NCI-H460 (cell line): ENCODE measurements around the gene PRKN. TPM values are rescaled to one million over a fixed set of nuclear protein-coding genes. Genes with fewer than 3 reads are reported as not detected.
"Not testable (repeated sequence)": the region's sequence is repeated elsewhere in the genome, so short reads cannot be mapped to it uniquely, and the experiment has no call there.

Source experiments
- DNase-seq: peaks from one replicate; pipeline ENCODE4 v3.0.0-alpha.2; 2016; ENCODE audit warnings: low read depth; ENCODE audit errors: extremely low read depth
- total RNA-seq: library from RNA; depleted of rRNA; stranded (reverse); fragments of >200 nt; shearing (Covaris generic); gene quantifications from 2 replicates; pipeline ENCODE4 v1.2.3, GENCODE V29; 2014; rRNA removed

PRKN gene
- total RNA-seq, 1 experiment from 2014 or later = 20.4 TPM

DNA sequence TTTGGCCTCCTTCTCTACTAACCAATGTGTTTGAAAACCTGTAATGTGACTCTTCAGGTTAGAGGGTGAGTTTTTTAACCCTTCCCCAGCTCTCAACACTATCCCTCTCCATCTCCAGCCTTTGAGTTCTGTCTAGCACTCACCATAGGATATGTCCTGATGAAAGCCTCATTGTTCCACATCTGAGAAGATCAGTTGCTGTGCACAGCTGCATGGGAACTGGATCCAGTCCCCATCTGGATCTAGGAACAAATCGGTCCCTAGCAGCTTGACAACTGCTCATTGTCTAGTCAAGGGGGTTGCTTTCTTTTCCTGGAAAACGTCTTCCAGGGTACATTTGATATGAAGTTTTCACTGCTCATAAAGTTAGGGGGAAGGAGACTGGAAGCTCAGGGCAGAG lies 1408.3 kb downstream of the PRKN start:
- no peak for DNase-seq

DNA sequence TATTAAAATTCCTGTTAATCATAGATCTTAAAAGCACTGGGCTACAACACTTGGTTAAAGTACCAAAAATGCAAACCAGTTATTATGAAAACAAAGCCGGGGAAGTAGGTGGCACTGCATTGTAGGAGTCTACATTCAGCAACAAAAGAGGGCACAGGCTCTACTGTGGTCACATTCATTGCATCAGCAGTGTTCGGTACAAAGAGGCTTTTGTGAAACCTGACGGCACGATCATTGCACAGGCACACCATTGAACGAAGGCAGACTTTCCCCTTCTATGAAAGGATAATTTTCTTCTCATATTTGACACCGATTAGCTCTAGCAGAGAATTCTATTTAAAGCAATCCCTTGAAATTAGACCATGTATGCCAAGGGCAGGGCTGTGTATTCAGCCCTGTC lies 1409.1 kb downstream of the PRKN start:
- no peak for DNase-seq

DNA sequence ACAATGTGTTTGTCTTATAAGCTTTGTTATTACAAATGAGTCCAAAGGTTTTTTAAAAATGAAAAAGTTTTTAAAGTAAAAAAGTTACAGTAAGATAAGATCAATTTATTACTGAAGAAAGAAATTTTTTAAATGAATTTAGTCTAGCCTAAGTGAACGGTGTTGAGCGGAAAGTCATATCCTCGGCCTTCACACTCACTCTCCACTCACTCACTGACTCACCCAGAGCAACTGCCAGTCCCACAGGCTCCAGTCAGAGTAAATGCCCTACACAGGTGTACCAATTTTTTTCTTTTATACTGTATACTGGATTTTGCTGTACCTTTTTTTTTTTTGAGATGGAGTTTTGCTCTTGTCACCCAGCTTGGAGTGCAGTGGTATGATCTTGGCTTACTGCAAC lies 1411.0 kb downstream of the PRKN start:
- no peak for DNase-seq

DNA sequence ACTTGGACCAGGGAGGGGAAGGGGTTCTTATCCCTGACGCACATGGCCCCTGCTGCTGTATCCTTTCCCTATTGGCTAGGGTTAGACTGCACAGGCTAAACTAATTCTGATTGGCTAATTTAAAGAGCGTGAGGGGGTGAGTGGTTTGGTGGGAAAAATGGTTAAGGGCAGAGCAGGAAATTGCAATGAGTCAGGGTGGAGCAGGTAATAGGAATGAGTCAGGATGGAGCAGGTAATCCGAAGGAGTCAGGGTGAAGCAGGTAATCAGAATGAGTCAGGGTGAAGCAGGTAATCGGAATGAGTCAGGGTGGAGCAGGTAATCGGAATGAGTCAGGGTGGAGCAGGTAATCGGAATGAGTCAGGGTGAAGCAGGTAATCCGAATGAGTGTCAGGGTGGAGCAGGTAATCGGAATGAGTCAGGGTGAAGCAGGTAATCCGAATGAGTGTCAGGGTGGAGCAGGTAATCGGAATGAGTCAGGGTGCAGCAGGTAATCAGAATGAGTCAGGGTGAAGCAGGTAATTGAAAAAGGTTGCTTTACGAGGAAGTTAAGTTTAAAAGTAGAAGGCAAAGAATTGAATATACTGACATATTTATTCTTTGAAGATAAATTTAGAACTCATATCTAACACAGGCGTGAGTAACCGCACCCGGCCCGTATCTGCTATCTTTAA lies 1412.2 kb downstream of the PRKN start:
- not testable (repeated sequence) for DNase-seq

DNA sequence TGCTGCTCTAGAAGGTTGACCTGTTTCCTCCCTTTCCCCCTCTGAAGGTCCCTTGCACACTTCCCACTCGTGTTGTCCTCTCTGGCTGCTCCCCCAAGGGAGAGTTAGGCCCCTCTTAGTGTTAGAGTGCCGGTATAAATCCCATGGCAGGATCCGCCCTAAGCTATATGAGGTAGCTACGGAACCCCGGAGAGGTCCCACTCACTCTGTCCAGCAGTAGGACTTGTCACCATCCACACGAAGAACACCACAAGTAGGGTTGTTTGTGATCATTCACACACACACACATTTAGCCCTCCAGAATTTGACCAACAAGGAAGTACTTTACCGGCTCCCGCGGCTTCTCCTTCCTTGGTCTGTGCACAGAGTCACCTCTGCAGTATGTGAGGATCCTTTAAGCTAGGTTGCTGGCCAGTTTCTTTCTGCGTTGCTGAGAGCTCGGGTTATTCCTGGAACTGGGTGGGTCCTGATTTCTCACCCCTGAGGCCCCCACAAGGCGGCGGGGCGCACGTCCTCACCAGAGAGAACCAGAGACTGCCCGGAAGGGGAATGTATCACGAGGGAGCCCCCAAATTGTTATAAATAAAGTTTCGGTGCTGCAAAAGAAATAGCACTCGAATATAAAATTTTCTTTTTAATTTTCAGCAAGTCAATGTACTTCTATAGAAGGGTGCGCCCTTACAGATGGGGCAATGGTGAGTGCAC lies 1412.9 kb downstream of the PRKN start:
- DNase-seq = not testable (repeated sequence)

DNA sequence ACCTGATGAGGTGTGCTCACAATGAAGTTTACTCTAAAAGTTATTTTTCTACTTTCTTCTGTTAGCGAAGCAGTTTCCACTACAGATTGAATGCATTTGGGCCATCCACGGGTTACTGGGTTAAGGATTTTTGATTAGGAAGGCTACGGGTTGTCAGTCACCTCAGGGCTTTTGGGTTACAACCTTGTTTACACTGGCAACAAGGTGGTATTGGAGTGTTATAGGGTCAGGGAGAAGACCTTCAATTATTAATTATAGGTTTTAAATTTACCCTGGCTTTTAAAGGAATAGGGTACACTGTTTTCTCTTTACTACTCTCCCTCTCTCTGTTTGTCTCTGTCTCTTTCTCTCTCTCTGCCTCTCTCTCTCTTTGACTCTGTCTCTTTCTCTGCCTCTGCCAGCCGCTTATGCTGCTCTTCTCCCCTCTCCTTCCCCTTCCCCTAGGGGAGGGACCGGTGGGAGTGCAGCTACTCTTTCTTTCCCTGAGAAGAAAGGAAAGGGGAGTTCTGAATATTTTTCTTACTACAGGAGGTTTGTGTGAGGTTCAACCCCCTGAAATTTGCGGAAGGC lies 1413.5 kb downstream of the PRKN start:
- DNase-seq = no peak

DNA sequence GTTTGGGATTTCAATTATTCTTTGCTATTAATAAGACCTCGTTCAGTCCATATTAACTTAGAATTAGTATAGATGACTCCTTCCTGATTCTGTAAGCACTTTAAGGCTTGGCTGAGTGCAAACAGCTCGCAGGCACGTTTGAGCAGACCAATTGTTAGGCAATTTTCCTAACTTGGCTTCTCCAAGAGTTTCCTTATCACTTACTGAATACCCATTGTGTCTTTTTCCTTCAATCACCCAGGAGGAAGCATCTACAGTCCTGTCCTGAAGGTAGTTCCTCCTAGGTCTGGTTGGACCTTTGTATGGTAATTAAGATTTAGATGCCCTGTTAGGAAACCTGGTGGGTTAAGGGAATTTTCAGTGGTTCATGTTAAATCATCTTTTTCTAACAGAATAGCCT lies 1414.1 kb downstream of the PRKN start:
- DNase-seq = not testable (repeated sequence)

DNA sequence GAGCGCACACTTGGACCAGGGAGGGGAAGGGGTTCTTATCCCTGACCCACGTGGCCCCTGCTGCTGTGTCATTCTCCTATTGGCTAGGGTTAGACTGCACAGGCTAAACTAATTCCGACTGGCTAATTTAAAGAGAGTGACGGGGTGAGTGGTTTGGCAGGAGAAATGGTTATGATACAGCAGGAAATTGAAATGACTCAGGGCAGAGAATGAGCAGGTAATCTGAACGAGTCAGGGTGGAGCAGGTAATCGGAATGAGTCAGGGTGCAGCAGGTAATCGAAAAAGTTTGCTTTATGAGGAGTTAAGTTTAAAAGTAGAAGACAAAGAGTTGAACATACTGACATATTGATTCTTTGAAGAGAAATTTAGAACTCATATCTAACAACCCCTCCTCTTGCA lies 1417.8 kb downstream of the PRKN start:
- not testable (repeated sequence) for DNase-seq

DNA sequence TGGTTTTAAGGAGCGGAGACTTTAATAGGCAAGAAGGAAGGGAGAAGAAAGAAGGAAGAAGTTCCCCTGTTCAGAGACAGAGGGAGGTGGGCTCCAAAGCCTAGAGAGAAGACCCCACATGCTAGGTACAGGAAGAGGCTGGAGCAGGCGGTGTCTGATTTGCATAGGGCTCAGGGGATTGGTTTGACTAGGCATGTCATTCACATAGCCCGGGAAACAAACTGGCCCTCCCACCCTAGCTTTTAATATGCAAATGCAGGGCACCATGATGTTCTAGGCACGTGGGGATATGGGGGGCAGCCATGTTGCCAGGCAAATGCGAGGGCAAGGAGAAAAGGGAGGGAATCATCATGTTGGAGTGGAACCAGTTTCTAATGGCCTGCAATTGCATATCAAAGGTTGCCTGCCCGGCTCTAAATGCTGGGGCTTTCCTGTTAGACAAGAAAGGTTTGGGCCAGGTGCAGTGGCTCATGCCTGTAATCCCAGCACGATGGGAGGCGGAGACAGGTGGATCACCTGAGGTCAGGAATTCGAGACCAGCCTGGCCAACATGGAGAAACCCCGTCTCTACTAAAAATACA lies 1419.4 kb downstream of the PRKN start:
- no peak for DNase-seq

DNA sequence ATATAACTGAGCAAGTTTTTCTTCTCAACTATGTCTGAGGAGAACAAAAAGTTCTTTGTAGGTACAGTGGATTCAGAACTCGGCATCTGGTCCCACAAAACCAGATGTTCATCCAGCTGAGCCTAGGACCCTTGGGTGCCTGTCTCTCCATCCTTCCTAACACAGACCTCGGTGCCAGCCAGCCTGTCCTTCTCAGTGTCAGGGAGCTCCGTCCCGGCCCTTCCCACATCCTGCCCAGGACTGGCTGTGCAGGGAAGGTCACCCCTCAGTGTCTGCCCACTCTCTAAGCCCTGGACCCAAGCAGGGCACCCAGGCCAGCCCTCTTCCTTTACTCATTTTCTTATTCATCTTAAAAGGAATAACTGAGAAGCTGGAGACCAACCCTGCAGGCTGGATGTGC lies 1421.7 kb downstream of the PRKN start:
- DNase-seq = no peak

DNA sequence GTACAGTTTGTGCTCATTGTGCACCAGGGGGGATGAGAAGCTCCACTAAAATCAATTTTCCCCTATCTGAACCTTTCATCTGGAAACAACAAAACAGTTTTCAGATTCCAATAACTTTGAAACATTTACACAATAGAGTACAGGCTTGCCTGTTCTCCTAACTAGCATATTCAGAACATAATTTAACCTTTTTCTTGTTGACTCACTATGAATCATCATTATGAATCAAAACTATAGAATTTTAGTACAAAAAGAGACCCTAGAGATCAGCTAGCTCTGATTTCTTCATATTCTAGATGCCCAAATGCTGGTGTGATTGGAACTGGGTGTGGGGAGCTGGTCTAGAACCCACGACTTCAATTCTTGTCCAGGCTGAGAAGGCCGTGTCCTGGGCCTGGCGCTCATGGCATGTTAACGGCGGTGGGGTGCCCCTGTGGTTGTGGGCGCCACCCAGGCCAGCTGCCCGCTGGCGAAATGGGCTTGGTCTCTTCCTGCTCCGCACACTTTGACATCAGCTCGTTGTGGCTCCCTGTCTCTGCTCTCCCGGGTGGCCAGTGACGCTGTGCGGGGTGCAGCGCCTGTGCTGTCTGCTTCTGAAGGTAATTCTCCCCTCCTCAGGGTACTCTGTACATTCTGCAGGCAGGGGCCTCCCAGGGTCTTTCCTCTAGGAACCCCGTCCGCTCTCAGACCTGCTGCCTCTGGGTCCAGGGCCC lies 1423.8 kb downstream of the PRKN start:
- DNase-seq = no peak

DNA sequence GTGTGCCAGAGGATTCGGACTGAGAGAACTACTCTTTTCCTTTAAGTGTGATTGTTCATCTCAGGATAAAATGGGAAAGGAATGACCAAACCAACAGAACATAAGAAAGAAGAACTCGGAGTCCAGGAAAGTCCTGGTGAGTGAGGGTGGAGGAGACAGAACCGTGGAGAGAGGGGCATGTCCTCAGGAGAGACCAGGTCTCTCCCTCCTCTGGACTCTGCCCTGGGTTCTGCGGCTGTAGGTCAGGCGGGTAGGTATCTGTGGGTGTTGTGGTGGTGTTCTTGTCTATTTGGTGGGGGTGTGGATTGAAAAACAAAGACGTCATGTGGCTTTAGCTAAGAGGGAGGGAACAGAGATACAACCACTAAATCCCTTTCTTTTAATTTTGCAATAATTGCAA lies 1424.6 kb downstream of the PRKN start:
- DNase-seq = no peak

DNA sequence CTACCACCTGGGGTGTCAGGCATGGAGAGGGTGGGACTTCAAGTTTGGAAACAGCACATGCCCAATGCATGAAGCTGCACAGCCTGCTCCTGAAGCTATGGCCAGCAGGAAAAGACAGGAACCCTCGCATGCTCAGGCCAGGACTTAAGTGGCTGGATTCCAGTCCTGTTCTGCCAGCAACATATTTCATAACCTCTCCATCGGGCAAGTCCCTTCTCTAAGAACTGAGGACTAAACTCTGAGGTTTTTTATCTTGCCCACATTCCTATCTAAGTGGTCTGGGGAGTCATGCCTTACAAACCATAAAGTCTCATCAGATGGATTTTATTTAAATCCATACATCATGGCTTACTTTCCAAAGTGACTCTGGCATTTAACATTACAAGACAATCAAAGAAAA lies 1426.2 kb downstream of the PRKN start:
- no peak for DNase-seq

DNA sequence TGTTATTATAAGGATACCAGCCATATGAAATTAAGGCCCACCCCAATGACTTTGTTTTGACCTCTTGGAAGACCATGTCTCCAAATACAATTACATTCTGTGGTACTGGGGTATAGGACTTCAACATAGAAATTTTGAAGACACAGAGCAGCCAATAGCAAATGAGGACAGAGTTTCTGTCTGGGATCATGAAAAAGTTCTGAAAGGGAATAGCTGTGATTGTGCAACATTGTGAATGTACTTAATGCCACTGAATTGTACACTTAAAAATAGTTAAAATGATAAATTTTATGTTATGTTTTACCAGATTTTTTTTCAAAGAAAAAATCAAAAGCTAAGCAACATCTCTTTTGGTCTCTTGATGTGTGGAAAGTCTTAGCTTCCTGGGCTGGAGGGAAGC lies 1426.7 kb downstream of the PRKN start:
- DNase-seq = no peak

DNA sequence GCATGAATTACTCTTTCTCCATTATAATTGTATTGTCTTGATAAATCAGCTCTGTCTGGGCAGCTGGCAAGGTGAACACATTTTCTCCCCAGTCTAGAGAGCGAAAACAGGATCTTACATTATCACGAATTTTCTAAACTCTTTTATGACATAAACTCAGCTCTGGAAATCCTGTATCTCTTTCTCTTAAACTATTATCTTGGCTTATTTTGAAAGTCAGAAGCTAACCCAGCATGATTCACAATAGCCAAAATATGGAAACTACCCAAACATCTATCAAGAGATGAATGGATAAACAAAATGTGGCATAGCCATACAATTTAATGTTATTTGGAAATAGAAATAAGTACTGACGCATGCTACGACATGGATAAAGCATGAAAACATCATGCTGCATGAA lies 1427.8 kb downstream of the PRKN start:
- DNase-seq = no peak

Other genes with a start within 250 kb of the PRKN start
- gene PACRG, start 208 bp upstream of the PRKN start, total RNA-seq = 0.15 TPM in 1 of 2 replicates, not detected in the other